ENCODE data around the gene ACACA. TPM values are rescaled to one million over a fixed set of nuclear protein-coding genes. Genes with fewer than 3 reads are reported as not detected.

Gene ACACA
- total and polyA plus RNA-seq, 9 of the 15 experiments (the other 6 are each of a cell fraction or from before 2014, with no cell fraction given), result 35.9 to 135 (median 88.4) TPM

DNA sequence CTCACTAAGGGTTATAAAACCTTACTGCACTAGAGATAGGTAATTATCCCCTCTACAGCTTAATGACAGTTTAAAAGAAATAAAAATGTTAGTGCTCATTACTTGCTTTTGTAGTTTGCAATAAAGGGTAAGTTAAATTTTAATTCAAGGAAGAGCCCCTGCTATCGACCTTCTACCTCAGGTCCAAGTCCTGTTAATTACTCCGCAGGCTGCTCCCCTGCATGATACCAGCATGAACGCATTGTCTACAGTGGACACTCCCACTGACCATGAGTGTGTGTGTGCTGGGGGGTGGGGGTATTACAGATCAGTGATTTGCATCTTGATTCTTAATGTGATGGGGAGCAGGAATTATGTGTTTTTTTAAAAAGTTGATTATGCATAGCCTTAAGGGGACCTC is 354.8 kb downstream of the ACACA start:
- intact Hi-C loops (cut with micrococcal nuclease) (no loop called here), in situ Hi-C loops (cut with MboI) (loop anchor here (5.0 kb wide), 1 partner anchor 420 kb away; no protein-coding TSS in a partner anchor)
- Histone ChIP-seq H3K9me3 (replicated peaks; ENCODE audit: control insufficient read depth, insufficient read depth, low read depth, low read length) (no peaks in the 10 kb centered on the region), H3K79me2 (ENCODE audit: control insufficient read depth, insufficient read depth, low read length) (no peaks in the 10 kb centered on the region), H4K20me1 (replicated peaks; ENCODE audit: control insufficient read depth, insufficient read depth, low read length) (peaks cover 9% of the 10 kb centered on the region; the same call in 1 of the 2 replicates), H3K4me3 (no peak overlapping the region), H3K4me2 (ENCODE audit: insufficient read depth, low read length) (no peak overlapping the region), H2AFZ (ENCODE audit: low read depth, low read length) (no peak overlapping the region), H3K4me1 (replicated peaks in 1 of 2; ENCODE audit: control insufficient read depth in 2 of 2, insufficient read depth in 2 of 2, low read length in 2 of 2) (peaks cover 0 to 6% of the 10 kb centered on the region in 2 experiments; a peak in 1 of 5 replicates), H3K9ac (ENCODE audit: insufficient read depth in 1 of 2, low read depth in 2 of 2, low read length in 2 of 2) (no peak overlapping the region), H3K27ac (ENCODE audit: extremely low read depth, low read depth, low read length) (no peak overlapping the region), H3K36me3 (ENCODE audit: control insufficient read depth, insufficient read depth, low read length) (peaks cover 42% of the 10 kb centered on the region; the same call in 2 of the 3 replicates), H3K27me3 (ENCODE audit: control insufficient read depth in 2 of 2, insufficient read depth in 2 of 2, low read length in 2 of 2) (no peaks in the 10 kb centered on the region), H3K9me1 (ENCODE audit: control insufficient read depth, insufficient read depth, low read length) (no peaks in the 10 kb centered on the region)
- DNase-seq (ENCODE audit: extremely low read depth in 1 of 4, low spot score in 3 of 4) (no peak), FAIRE-seq (no peak), ATAC-seq (no peak)
- CTCF ChIA-PET (ENCODE audit: low intra/inter-chr PET ratio), result no interaction called here
- BruUV-seq (replicated peaks), result no TSS peak
- 93% methylated on average over 3 of the region's 3 CpGs for WGBS (ENCODE audit: insufficient coverage, low coverage, missing lambda C conversion rate)
- POLR2A ChIA-PET, result interaction anchor here (0.6 to 1.5 kb wide), 2 partner anchors 9 to 12 kb away, joined by 3 to 5 read pairs; no protein-coding TSS in a partner anchor
- TF ChIP-seq RFX5 (IDR thresholded peaks at IDR 0.05; ENCODE audit: low read depth, low read length) (no peak), JUNB (CRISPR knock-in tag; conservative IDR thresholded peaks at IDR 0.05) (no peak), E4F1 (CRISPR knock-in tag; IDR thresholded peaks at IDR 0.05; ENCODE audit: borderline replicate concordance) (no peak), SIN3B (IDR thresholded peaks at IDR 0.05; ENCODE audit: low read depth) (no peak), FOXA1 (IDR thresholded peaks at IDR 0.05; ENCODE audit: borderline replicate concordance) (no peak), ESRRA (IDR thresholded peaks at IDR 0.05; ENCODE audit: borderline replicate concordance, low read depth) (no peak), PTRF (tag; IDR thresholded peaks at IDR 0.05) (no peak), CGGBP1 (CRISPR knock-in tag; IDR thresholded peaks at IDR 0.05) (no peak), GATA2 (CRISPR knock-in tag; IDR thresholded peaks at IDR 0.05) (no peak), KLF16 (IDR thresholded peaks at IDR 0.05) (no peak), ZNF644 (tag; IDR thresholded peaks at IDR 0.05; ENCODE audit: low read depth) (no peak), ARNT (IDR thresholded peaks at IDR 0.05) (no peak), ETV1 (tag; conservative IDR thresholded peaks at IDR 0.05; ENCODE audit: low read depth) (no peak), NFE2L1 (tag; IDR thresholded peaks at IDR 0.05; ENCODE audit: borderline replicate concordance, low read depth) (no peak), E2F4 (CRISPR knock-in tag; IDR thresholded peaks at IDR 0.05; ENCODE audit: low read depth) (no peak)
- TF ChIP-seq, protein P1, sequence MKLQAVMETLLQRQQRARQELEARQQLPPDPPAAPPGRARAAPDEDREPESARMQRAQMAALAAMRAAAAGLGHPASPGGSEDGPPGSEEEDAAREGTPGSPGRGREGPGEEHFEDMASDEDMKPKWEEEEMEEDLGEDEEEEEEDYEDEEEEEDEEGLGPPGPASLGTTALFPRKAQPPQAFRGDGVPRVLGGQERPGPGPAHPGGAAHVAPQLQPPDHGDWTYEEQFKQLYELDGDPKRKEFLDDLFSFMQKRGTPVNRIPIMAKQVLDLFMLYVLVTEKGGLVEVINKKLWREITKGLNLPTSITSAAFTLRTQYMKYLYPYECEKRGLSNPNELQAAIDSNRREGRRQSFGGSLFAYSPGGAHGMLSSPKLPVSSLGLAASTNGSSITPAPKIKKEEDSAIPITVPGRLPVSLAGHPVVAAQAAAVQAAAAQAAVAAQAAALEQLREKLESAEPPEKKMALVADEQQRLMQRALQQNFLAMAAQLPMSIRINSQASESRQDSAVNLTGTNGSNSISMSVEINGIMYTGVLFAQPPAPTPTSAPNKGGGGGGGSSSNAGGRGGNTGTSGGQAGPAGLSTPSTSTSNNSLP (IDR thresholded peaks at IDR 0.05; ENCODE audit: borderline replicate concordance, low read depth, low read length), result no peak

Data from K562 (cell line).